Stimulated activated CD4-positive, alpha-beta T cell treated with anti-CD3 and anti-CD28 coated beads, Interleukin-12 subunit alpha, Interleukin-12 subunit beta, amount 100 ng/mL, for 4 hours (primary cell): ENCODE measurements around the gene CLCNKA.
A peak's percentile ranks its signal among the peaks of the same experiment; 100 is the strongest.
"Not testable (repeated sequence)": the region's sequence is repeated elsewhere in the genome, so short reads cannot be mapped to it uniquely, and the experiment has no call there.

Experiments
- DNase-seq: peaks from one replicate; pipeline ENCODE4 v3.0.0-alpha.2; 2020

The CLCNKA gene

DNA sequence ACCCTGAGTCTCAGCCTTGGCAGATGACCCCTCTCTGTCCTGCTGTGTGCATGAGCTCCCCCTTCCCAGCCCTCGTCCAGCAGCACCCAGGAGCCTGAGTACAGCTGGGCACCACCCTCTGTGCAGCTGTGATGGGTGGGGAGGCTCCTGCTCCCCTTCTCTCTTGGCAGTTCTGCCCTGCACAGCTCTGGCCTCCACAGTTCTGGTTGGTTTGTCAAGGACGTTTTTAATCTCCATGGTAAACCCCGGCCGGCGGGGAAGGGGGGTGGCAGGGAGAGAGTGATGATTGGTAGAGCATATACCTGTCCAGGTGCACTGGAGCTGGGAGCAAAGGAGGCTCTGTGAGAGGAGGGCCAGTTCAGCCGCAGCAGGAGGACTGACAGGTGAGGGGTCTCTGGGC is at the start of gene CLCNKA:
Gene CLCNKA (plus strand): TSS at position 356 of the 400 bp plus-strand sequence. CDS start 584 bp downstream, outside the sequence.
- no peak for DNase-seq

GRCh38 chr1:15972409-15972808 is 49.4 kb upstream of the CLCNKA start:
- DNase-seq, result no peak

DNA sequence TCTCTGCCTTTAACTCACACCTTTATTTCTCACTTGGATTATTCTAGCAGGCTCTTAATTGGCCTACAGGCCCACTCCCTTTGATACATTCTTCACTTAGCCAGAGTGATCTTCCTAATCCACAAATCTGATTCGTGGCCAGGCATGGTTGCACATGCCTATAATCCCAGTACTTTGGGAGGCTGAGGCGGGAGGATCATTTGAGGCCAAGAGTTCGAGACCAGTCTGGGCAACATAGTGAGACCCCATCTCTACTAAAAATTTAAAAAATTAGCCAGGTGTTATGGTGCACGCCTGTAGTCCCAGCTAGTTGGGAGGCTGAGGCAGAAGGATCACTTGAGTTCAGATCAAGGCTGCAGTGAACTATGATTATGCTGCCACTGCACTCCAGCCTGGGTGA is 48.1 kb upstream of the CLCNKA start:
- DNase-seq, result no peak

GRCh38 chr1:15974855-15975254 is 47.0 kb upstream of the CLCNKA start:
- DNase-seq, result peak; percentile 29

DNA sequence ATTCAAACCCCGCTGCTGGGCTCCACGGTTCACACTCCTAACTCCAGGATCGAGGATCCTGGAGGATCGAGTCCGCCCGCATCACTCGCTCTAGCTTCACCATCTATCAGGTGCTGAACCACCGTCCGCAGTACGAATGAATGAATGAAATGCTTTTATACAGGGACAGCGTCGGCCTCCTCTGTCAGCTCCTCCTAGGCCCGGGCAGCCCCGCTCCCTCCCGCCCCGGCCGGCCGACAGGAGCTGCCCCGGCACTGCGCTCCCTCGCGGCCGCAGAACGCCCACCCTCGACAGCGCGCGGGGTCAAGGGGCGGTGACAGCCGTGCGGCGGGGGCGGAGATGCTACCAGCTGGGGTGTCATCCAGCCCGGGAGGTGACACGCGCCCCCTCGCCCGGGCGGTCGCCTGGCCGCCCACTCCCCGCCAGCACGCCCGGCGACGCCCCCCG is 46.5 kb upstream of the CLCNKA start:
- peak; percentile 72 for DNase-seq

DNA sequence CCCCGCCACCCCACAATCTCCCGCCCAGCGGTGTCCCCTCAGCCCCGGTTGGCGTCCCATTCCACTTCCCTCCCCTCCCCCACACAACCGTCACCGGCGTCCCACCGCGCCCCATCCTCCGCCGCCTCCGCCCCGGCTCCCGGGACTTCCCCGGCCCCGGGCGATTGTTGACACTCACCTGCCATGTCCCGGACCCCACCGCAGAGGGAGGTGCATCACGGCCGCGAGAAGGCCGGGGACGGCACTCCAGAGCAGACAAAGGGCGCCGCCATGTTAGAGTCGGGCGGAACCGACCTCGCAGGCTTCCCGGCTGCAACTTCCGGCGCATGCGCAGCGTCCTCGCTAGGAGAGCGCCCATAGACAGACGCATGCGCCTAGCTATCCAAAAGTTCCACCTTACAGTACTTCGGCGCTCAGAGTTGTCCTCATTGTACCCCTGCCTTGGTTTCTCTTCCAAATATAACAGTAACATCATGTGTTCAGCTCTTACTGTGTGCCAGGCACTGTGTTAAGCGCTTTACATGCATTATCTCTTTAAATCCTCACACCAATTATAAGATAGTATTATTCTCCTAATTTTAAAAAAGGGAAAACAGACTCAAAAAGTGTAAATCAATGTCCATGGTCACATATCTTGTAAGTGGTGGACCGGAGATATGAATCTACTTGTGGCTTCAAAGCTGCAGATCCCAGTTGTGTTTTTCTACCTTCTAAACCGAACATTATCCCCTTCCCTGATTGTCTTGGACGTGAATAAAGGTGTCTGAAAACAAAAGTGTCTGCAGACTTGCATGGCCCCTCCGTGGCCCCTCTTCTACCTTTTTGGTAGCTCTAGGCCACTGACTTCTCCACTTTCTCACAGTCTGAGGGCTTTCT is 45.8 kb upstream of the CLCNKA start, which contains the start of gene ZBTB17:
Gene ZBTB17 (minus strand): TSS at position 297 of the 876 bp plus-strand sequence. CDS start 27,606 bp downstream, outside the sequence.
- peak; percentile 96 for DNase-seq

DNA sequence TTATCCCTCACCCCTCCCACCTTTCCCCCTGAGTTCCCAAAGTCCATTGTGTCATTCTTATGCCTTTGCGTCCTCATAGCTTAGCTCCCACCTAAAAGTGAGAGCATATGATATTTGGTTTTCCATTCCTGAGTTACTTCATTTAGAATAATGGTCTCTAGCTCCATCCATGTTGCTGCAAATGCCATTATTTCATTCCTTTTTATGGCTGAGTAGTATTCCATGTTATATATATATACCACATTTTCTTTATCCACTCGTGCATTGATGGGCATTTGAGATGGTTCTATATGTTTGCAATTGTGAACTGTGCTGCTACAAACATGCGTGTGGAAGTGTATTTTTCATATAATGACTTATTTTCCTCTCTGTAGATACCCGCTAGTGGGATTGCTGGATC is 43.9 kb upstream of the CLCNKA start:
- DNase-seq, result not testable (repeated sequence)

DNA sequence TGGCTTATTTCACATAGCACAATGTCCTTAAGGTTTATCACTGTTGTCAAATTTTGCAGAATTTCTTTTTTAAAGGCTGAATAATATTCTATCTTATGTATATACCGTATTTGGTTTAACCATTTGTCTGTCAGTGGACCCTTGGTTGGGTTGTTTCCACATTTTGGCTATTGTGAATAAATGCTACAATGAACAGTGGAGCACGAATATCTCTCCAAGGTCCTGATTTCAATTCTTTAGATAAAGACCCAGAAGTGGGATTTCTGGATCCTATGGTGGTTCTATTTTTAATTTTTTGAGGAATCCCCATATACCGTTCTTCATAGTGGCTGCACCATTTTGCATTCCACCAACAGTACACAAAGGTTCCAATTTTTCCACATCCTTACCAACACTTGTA is 40.2 kb upstream of the CLCNKA start:
- DNase-seq, result no peak

GRCh38 chr1:15983275-15983674 is 38.6 kb upstream of the CLCNKA start:
- no peak for DNase-seq

DNA sequence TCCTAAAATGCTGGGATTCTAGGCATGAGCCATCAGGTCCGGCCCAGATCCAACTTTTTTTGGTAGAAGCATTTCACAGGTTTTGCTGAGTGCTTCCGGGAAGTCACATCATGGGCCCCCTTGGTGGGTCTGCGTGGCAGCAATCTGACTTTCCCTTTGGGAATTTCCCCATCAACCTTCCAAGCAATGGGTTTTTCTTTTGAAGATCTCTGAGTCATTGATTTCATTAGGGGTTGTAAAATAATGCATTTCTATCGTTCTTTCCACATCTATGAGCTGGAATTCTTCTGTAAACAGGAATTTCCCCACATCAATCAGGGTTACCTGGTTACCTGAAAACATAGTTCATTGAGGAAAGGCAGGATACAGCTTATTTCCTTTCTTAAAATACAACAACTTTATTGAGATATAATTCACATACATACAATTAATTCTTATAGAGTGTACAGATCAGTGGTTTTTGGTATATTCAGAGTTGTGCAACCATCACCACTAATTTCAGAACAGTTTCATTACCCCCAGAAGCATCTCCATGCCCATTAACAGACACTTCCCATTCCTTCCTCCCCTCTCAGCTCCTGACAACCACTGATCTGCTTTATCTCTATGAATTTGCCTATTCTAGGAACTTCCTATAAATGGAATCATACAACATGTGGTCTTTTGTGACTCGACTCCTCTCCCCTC is 36.1 kb upstream of the CLCNKA start:
- DNase-seq, result no peak

GRCh38 chr1:15988856-15989736 is 32.7 kb upstream of the CLCNKA start:
- DNase-seq, result no peak

DNA sequence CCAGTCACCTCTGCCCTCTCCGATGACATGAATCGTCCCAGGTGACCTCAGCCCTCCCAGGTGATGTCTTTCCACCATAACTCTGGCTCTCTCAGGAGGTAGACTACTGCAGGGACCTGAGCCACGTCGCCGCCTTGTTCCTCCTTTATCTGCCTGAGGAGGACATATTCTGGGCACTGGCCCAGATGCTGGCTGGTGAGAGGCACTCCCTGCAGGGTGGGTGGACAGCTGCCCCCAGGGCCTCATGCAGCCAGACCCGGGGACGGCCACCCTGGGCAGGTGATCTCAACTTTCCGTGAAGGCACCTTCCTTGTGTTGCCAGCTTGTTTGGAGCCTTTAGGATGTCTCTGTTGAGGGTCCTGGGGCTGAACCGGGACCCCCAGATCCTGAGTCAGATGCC is 32.1 kb upstream of the CLCNKA start:
- DNase-seq, result no peak

- DNase-seq, result no peak
These were observed 30.2 kb upstream of the CLCNKA start for GRCh38 chr1:15991427-15992186.

GRCh38 chr1:15992187-15992553 is 29.7 kb upstream of the CLCNKA start:
- DNase-seq, result no peak

DNA sequence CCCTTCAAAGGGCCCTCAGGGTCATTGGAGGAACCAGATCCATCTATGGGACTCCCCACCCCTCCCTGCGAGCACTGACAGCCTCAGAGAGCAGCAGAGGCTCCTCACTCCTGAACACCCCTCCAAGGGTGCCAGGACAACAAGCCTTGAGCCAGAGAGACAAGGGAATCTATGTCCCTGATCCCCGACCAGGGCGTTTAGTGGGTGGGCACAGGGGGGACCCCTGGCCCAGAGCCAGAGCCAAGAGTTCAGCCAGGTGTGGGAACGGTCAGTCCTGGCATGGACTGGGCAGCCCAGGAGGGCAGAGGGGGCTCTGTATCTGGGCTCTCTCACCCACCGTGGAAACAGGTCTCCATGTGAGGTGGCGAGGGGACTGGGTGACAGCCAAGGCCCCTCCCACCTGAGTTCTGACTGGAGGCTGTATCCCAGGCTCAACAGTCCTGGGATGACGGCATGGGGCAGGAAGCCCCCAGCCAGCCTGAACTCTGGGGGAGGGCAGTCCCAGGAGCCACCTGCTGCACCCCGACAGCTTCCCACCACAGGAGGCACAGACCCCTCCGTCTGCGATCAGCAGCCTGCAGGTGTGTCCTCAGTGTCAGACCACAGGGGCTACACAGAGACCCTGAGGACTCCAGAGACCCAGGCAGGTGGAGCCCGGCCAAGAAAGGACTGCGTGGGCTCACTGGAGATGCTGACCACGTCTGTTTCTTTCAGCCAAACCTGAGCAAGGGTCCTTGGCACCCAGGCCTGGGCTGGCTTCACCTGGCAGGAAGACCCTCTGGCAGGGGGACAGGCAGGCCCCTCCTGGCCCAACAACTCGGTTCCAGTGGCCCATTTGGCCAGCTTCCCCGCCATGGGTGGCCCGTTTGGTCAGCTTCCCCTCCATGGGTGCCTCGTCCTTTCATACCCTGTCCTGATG is 29.0 kb upstream of the CLCNKA start:
- no peak for DNase-seq

GRCh38 chr1:15993666-15994065 is 28.2 kb upstream of the CLCNKA start:
- DNase-seq, result no peak

- no peak for DNase-seq
These were observed 27.8 kb upstream of the CLCNKA start for GRCh38 chr1:15994081-15994480.

- DNase-seq, result peak; percentile 41
These were observed 27.1 kb upstream of the CLCNKA start for GRCh38 chr1:15994590-15995351.

DNA sequence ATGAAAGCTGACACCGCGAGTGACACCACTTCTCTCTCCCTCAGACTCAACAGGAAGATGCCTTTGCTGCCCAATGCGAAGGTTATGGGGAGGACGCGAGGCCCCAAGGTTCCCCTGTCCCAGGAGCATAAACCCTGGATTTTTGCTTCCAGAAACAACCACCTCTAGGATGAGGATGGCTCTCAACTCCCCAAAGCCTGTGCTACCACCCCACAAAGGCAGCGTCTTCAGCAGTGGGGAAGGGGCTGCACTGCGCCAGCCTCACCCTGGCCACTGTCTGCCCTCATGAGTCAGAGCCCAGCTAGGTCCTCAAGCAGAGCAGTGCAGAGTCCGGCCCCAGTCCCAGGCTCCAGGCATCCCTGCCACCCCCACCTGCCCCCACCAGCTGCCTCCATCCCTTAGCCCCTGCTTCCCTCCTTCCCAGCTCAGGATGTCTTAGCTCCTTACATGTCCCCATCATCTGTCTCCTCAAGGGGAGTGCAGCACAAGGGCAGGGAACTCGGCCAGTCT is 24.7 kb upstream of the CLCNKA start:
- no peak for DNase-seq

DNA sequence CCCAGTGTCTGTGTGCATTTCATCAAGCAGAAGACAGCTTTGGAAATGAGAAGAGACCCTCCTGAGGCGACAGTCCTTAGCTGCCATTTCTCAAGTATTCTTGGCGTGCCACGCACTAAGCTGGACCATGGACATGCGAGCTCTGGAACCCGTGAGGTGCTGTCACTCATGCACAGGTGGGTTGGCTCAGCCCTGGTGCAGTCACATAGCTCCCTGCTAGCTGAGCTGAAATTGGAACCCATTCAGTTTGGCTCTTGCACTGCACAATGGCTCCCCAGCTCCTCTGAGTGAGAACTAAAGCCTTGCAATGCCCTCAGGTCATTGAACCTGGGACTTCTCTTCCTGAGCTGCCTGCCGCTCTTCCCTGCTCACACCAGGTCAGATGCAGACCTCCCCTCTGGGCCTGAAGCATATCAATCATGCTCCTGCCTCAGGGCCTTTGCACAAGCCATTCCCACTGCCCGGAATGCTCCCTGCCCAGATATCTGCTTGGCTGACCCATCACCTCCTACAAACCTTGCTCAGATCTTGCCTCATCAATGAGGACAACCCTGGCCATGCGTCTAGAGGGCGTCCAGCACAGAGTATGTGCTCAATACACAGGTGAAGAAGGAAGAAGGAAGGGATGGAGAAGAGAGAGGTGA is 24.1 kb upstream of the CLCNKA start:
- no peak for DNase-seq
